ENCODE measurements around the gene PDLIM5. TPM values are rescaled to one million over a fixed set of nuclear protein-coding genes. Genes with fewer than 3 reads are reported as not detected.

Gene PDLIM5
- total RNA-seq, 1 experiment from 2014 or later = 44.7 TPM

DNA sequence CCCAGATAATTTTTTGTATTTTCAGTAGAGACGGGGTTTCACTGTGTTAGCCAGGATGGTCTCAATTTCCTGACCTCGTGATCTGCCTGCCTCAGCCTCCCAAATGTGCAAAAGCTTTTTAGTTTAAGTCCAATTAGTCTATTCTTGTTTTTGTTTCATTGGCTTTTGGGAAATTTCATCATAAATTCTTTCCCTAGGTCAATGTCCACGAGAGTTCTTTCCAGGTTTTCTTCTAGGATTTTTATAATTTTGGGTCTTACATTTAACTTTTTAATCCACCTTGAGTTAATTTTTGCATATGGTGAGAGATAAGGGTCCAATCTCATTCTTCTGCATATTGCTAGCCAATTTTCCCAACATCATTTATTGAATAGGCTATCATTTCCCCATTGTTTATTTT lies 36.3 kb upstream of the PDLIM5 start:
- H3K27ac ChIP-seq (ENCODE audit: low read length) = no peak overlapping the region
- intact Hi-C loops (cut with micrococcal nuclease; ENCODE audit: unreplicated experiment) (no loop called here), in situ Hi-C loops (cut with HindIII; ENCODE audit: low pct_unique_long_range_greater_than_20kb, low sequenced_read_pairs) (no loop called here)
- BruUV-seq (replicated peaks) = no TSS peak
- TF ChIP-seq, protein P1, sequence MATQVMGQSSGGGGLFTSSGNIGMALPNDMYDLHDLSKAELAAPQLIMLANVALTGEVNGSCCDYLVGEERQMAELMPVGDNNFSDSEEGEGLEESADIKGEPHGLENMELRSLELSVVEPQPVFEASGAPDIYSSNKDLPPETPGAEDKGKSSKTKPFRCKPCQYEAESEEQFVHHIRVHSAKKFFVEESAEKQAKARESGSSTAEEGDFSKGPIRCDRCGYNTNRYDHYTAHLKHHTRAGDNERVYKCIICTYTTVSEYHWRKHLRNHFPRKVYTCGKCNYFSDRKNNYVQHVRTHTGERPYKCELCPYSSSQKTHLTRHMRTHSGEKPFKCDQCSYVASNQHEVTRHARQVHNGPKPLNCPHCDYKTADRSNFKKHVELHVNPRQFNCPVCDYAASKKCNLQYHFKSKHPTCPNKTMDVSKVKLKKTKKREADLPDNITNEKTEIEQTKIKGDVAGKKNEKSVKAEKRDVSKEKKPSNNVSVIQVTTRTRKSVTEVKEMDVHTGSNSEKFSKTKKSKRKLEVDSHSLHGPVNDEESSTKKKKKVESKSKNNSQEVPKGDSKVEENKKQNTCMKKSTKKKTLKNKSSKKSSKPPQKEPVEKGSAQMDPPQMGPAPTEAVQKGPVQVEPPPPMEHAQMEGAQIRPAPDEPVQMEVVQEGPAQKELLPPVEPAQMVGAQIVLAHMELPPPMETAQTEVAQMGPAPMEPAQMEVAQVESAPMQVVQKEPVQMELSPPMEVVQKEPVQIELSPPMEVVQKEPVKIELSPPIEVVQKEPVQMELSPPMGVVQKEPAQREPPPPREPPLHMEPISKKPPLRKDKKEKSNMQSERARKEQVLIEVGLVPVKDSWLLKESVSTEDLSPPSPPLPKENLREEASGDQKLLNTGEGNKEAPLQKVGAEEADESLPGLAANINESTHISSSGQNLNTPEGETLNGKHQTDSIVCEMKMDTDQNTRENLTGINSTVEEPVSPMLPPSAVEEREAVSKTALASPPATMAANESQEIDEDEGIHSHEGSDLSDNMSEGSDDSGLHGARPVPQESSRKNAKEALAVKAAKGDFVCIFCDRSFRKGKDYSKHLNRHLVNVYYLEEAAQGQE (IDR thresholded peaks at IDR 0.05; ENCODE audit: insufficient read depth in 1 of 2, low read depth in 2 of 2, low read length in 1 of 2) = no peak
- no peak for TF ChIP-seq TCF7L2 (IDR thresholded peaks at IDR 0.05; ENCODE audit: low read depth, low read length)
- TF ChIP-seq SIN3A (IDR thresholded peaks at IDR 0.05; ENCODE audit: borderline replicate concordance, insufficient read depth, low read depth, low read length) = no peak
- TF ChIP-seq, protein P2, sequence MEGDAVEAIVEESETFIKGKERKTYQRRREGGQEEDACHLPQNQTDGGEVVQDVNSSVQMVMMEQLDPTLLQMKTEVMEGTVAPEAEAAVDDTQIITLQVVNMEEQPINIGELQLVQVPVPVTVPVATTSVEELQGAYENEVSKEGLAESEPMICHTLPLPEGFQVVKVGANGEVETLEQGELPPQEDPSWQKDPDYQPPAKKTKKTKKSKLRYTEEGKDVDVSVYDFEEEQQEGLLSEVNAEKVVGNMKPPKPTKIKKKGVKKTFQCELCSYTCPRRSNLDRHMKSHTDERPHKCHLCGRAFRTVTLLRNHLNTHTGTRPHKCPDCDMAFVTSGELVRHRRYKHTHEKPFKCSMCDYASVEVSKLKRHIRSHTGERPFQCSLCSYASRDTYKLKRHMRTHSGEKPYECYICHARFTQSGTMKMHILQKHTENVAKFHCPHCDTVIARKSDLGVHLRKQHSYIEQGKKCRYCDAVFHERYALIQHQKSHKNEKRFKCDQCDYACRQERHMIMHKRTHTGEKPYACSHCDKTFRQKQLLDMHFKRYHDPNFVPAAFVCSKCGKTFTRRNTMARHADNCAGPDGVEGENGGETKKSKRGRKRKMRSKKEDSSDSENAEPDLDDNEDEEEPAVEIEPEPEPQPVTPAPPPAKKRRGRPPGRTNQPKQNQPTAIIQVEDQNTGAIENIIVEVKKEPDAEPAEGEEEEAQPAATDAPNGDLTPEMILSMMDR (IDR thresholded peaks at IDR 0.05) = no peak
- no peak for TF ChIP-seq POLR2AphosphoS5 (IDR thresholded peaks at IDR 0.05; ENCODE audit: low read depth, low read length)
- H3K36me3 ChIP-seq (ENCODE audit: control insufficient read depth, insufficient read depth, low read length) = no peaks in the 10 kb centered on the region
- no peak for ATAC-seq
- ChIA-PET POLR2A (no interaction called here), CTCF (no interaction called here)
- H3K4me3 ChIP-seq (ENCODE audit: low read depth in 2 of 2, low read length in 2 of 2) = no peak overlapping the region
- no peaks in the 10 kb centered on the region for H3K27me3 ChIP-seq (ENCODE audit: control insufficient read depth, insufficient read depth, low read length)
- H3K9me3 ChIP-seq (ENCODE audit: control insufficient read depth, insufficient read depth, low read depth, low read length) = no peaks in the 10 kb centered on the region
- no peaks in the 10 kb centered on the region for H3K4me1 ChIP-seq (ENCODE audit: control insufficient read depth, insufficient read depth, low read length)
- no peak for DNase-seq (ENCODE audit: low read depth, low spot score)

DNA sequence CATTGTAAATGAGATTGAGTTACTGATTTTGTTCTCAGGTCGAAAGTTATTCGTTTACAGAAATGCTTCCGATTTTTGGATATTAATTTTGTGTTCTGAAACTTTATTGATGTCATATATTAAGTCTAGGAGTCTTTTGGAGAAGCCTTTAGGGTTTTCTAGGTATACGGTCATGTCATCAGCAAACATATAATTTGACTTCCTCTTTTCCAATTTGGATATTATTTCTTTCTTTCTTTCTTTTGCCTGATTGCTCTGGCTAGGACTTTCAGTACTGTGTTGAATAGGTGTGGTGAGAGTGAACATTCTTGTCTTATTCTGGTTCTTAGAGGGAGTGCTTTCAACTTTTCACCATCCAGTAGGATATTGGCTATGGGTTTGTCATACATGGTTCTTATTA lies 35.4 kb upstream of the PDLIM5 start:
- POLR2A ChIA-PET = no interaction called here
- BruUV-seq (replicated peaks) = no TSS peak
- no peak for TF ChIP-seq SIN3A (IDR thresholded peaks at IDR 0.05; ENCODE audit: borderline replicate concordance, insufficient read depth, low read depth, low read length)
- TF ChIP-seq, protein P2 (IDR thresholded peaks at IDR 0.05) = no peak
- no peak for TF ChIP-seq TCF7L2 (IDR thresholded peaks at IDR 0.05; ENCODE audit: low read depth, low read length)
- no peak for TF ChIP-seq POLR2AphosphoS5 (IDR thresholded peaks at IDR 0.05; ENCODE audit: low read depth, low read length)
- TF ChIP-seq, protein P1 (IDR thresholded peaks at IDR 0.05; ENCODE audit: insufficient read depth in 1 of 2, low read depth in 2 of 2, low read length in 1 of 2) = no peak
- CTCF ChIA-PET = no interaction called here
- in situ Hi-C loops (cut with HindIII; ENCODE audit: low pct_unique_long_range_greater_than_20kb, low sequenced_read_pairs) = no loop called here
- intact Hi-C loops (cut with micrococcal nuclease; ENCODE audit: unreplicated experiment) = no loop called here
- Histone ChIP-seq H3K4me1 (ENCODE audit: control insufficient read depth, insufficient read depth, low read length) (no peaks in the 10 kb centered on the region), H3K9me3 (ENCODE audit: control insufficient read depth, insufficient read depth, low read depth, low read length) (no peaks in the 10 kb centered on the region), H3K27ac (ENCODE audit: low read length) (no peak overlapping the region), H3K27me3 (ENCODE audit: control insufficient read depth, insufficient read depth, low read length) (no peaks in the 10 kb centered on the region), H3K4me3 (ENCODE audit: low read depth in 2 of 2, low read length in 2 of 2) (no peak overlapping the region), H3K36me3 (ENCODE audit: control insufficient read depth, insufficient read depth, low read length) (no peaks in the 10 kb centered on the region)
- DNase-seq (ENCODE audit: low read depth, low spot score) (no peak), ATAC-seq (no peak)
